Measurements from ENCODE around the gene ITGB4.
"Not testable (repeated sequence)": the region's sequence is repeated elsewhere in the genome, so short reads cannot be mapped to it uniquely, and the experiment has no call there.

Gene ITGB4

GRCh38 chr17:75754378-75755204, 33.3 kb downstream of the ITGB4 start:
- no peak for DNase-seq

- DNase-seq: no peak
Measured at GRCh38 chr17:75755205-75755901, 34.1 kb downstream of the ITGB4 start.

DNA sequence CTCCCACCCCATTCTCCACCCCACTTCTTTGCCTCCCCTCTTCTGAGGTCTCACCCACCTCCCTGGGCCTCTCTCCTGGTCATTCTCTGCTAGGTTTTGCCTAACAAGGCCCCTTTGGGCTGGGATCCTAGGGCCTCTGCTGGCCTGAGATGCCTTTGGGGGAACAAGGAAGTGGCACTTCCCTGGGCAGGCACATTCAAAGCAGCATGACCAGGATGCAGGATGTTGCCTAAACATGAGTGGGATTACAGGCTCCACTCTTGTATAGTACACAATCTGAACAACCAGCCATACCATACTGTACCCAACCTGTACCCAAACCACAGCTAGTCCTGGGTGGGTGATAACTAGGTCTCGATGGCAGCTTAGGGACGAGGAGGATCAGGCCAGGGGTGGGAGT, 34.7 kb downstream of the ITGB4 start:
- no peak for DNase-seq

GRCh38 chr17:75756451-75757085, 35.3 kb downstream of the ITGB4 start:
- no peak for DNase-seq

DNA sequence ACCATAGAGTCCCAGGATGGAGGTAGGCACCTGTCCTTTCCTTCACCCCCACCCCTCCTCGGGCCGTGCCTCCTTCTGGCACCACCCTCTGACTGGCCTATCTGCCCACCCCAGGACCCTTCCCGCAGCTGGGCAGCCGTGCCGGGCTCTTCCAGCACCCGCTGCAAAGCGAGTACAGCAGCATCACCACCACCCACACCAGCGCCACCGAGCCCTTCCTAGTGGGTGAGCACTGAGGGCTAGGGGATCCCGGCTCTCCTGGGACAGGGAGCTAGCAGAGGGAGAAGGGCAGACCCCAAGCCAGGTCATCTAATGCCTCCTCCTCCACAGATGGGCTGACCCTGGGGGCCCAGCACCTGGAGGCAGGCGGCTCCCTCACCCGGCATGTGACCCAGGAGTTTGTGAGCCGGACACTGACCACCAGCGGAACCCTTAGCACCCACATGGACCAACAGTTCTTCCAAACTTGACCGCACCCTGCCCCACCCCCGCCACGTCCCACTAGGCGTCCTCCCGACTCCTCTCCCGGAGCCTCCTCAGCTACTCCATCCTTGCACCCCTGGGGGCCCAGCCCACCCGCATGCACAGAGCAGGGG, 35.9 kb downstream of the ITGB4 start:
- DNase-seq: no peak

DNA sequence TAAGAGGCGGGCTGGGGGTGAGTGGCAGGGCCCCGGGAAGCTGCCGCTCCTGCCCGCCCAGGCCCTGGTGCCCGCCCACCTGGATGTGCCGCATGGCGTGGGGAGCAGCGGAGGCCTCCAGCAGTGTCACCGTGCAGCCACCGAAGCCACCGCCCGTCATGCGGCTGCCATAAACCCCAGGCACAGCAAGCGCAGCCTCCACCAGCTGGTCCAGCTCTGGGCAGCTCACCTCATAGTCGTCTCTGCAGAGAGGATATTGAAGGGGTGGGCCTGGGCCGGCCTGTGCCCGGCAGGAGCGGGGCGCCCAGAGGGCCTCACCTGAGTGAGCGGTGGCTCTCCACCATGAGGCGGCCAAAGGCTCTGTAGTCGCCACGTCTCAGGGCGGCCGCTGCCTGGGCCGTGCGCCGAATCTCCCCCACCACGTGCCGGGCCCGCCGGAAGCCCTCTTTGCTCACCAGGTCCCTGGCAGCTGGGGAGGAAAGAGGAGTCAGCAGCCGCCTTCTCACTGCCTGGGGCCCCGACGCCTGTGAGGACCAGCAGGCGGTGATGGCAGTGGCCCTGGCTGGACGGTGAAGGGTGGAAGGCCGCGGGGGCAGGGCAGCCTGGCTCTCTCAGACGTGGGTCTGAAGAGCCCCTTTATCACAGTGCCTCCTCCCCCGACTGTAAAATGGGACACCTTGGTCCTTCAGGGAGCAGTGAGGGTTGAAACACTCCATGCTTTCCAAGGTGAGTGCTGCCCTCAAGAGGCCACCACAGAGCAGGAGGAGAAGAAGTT, 37.1 kb downstream of the ITGB4 start:
- no peak for DNase-seq

- DNase-seq: no peak
Measured at GRCh38 chr17:75759457-75759856, 38.2 kb downstream of the ITGB4 start.

GRCh38 chr17:75759978-75760640, 38.9 kb downstream of the ITGB4 start:
- DNase-seq: not testable (repeated sequence)

DNA sequence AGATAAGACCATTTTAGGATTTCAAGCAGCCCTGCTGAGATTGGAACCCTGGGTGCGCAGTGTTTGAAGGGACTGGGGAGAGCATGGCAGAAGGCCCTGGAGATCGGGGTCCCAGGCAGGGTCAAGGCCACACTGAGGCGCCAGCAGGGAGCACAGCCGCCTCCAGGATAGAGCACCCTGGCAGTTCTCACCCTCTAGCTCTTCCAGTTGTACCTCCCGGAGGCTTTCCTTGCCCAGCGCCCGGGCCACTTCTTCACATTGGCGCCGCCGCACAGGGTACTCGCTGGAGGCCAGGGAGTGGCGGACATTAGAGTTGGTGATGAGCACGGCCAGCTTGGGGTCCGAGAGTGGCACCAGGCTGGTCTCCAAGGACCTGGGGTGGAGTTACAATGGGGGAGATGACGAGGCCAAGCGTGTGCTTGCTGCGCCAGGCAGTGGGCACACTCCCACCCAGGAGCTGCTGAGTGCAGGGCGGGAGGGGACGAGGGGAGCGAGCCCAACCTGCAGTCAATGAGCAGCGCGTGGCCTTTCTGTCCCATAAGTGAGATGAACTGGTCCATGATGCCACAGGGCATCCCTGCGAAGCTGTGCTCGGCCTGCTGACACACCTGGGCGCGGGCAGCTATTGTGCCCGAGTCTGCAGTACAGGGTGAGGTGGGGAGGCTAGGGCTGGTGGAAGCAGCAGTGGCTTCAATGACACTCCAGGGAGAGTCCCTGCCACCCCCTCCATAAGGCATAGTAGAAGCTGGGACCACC, 41.4 kb downstream of the ITGB4 start:
- DNase-seq: no peak

DNA sequence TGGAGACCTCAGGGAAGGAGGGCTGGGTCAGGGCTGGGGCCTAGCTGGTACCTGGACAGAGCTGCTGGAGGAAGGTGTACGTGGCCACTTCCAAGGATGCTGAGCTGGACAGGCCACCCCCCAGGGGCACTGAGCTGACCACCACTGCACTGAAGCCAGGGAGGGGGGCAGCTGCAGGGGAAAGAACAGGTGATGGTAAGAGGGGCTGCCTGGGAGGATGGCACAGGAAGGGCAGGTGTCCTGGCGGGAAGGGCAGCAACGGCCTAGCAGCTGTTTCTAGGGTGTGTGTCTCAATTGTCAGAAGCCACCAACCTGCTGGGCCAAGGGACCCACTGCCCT, 42.0 kb downstream of the ITGB4 start:
- no peak for DNase-seq

DNA sequence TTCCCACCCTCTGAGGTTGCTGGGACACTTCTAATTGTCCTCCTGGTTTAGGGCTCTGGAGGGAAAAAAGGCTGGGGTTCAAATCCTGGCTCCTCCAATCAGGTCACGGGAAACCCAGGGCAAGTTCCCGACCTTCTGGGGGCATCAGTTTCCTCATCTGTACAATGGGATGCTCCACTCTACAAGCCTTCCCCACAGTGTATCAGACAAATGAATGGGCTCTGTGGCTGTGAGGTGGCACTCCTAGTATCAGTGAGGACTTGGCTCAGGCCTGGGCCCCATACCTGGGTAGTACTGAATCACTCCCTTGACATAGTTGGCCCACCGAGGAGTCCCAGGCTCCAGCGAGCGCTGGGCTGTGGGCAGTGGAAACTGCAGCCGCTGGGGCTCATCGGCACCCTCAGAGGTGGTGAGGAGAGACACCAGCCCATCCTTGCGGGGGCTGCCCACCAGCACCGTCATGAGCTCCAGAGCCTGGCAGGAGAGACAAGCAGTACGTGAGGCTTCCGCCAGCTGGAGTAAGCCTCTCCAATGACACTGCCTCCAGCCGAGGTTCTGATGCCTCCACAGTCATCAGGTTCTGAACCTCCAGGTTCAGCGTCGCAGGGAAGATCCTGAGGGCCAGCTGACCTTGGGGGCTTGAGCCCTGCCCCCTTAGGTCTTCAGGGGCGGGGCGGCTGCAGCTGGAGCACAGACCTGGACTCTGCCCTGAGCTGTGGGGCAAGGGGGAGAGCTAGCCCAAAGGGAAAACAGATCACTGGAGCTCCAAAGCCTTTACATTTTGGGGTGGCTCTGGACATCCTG, 42.6 kb downstream of the ITGB4 start:
- DNase-seq: no peak

- no peak for DNase-seq
Measured at GRCh38 chr17:75764417-75764710, 43.1 kb downstream of the ITGB4 start.

- peak; percentile 69 for DNase-seq
Measured at GRCh38 chr17:75764711-75765421, 43.6 kb downstream of the ITGB4 start, which contains the start of gene GALK1. Gene GALK1, minus strand, starts transcription at chr17:75765192. Its CDS starts 56 bp downstream, at chr17:75765136.

DNA sequence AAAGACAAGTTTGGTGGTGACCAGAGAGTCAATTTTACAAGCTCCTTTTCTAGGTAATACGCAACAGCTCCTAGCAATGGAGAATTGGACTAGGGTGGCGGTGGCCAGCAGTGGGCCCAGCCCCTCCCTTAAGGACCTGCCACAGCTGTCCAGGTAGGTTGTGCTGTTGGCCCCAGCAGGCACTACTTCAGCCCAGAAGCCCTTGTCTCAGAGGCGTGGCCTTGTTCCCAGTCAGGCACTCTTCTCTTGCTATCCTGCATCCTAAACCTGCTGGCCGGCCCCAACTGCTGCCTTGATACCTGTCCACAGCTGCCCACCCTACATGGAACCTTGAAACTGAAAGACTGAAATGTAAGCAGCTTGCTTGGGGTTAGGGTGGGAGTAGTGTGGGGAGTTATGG, 44.7 kb downstream of the ITGB4 start:
- DNase-seq: no peak

DNA sequence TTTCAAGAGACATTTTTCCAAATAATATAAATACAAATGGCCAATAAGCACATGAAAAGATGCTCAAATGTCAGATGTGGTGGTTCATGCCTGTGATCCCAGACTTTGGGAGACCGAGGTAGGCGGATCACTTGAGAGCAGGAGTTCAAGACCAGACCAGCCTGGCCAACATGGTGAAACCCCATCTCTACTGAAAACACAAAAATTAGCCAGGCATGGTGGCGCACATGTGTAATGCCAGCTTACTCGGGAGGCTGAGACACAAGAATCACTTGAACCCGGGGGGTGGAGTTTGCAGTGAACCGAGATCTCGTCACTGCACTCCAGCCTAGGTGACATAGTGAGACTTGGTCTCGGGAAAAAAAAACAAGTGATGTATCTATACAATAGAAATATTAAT, 46.6 kb downstream of the ITGB4 start:
- no peak for DNase-seq

GRCh38 chr17:75769536-75769935, 48.3 kb downstream of the ITGB4 start:
- no peak for DNase-seq

DNA sequence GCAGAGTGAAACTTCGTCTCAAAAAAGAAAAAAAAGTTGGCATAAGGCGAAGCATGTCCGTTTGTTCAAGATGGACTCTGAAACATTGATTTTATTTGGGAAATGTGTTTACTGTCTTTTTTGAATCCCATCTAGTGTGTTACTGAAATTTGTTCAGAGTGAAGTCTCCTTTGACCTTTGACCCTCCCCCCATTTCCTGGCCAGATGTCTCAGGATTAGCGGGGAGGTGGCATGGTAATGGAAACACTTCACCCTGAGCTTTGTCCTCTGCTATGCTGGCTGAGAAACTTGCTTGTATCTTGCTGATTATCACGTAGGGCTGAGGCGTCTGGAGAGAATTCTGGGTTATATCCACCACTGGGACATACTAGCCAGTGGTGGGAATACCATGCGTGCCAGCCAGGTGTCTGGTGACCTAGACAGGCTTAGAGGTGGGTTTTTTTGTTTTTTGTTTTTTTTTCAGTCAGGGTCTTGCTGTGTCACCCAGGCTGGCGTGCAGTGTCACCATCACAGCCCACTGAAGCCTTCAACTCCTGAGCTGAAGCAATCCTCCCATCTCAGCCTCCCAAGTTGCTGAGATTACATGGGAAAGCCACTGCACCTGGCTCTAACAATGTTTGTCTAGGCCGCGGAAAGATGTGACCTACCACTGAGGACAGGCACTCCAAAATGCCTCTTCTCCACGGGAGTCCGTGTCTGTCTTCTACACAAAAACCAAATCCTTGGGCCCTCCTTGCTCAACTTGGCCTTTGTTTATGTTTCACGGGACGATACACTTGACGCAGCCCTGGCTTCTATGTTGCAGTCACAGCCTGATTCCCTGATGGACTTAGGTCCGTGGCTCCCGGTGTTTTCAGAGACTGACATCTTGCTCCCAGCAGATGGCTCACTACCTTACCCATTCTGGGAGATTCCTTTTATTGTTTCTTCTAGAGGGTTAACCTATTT, 50.3 kb downstream of the ITGB4 start:
- no peak for DNase-seq

GRCh38 chr17:75773121-75773807, 52.0 kb downstream of the ITGB4 start:
- DNase-seq: no peak
